NCI-H2081 (cell line): ENCODE measurements around the gene ERBB4.
A peak's percentile ranks its signal among the peaks of the same experiment; 100 is the strongest.
"Not testable (repeated sequence)": the region's sequence is repeated elsewhere in the genome, so short reads cannot be mapped to it uniquely, and the experiment has no call there.

Experiments
- DNase-seq, 2 experiments: peaks; one replicate each; lab custom pipeline; 2025; lab: John Stamatoyannopoulos, UW

The ERBB4 gene

GRCh38 chr2:211609127-211609526 lies 929.5 kb downstream of the ERBB4 start:
- no peak for DNase-seq

DNA sequence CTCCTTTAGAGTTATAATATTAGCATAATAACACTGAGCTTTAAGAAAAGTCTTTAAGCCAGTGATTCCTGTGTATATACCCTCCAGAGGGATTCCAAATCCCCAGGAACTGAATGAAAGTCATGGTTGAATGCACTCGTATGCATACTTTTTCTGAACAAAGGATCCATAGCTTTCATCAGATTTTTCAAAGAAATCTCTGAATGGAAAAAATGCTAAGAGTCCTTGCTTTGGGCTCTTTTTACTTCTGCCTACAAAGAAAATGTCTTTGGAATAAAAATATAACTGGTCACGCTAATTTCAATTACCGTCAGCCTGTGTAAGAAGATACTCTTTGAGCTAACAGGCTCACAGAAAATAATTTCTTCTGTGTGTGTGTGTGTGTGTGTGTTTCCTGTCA lies 939.5 kb downstream of the ERBB4 start:
- no peak for DNase-seq

- DNase-seq: no peak
Observed at GRCh38 chr2:211598238-211598637, 940.4 kb downstream of the ERBB4 start.

GRCh38 chr2:211592006-211592405 lies 946.6 kb downstream of the ERBB4 start:
- DNase-seq: not testable (repeated sequence)

DNA sequence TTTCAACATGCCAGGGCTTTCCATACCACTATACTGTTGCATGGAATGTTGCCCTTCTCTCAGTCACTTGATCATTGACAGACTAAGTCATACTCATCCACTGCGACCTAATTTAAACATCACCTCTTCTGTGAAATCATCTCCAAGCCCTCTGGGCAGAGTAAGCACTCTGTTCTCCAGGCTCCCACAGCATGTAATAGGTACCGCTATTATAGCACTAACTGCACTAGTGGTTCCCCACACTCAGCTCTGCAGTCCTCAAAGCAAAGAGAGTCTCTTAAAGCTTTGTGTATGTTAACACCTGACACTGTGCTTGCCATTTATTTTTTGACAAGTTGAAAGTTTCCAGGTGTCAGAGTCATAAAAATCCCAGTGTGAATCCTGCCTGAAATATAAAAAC lies 947.2 kb downstream of the ERBB4 start:
- peak in 1 of 2 experiments; percentile 32 for DNase-seq

DNA sequence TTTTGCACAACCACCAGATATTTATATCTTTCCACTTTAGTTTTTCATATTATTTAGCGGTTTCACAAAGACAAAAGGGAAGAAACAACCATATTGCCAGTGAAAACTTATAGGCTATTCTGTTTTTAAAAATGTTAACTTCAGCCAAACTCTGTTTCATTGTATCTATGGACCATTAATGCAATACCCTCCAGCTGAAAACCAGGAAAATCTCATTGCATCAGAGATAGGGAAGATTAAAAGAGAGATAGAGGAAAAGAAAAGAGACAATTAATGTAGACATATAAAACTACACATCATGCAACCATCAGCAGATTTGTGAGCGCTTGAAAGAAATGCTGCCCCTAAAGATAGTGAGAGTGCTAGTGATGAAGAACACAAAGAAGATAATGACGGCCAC lies 970.2 kb downstream of the ERBB4 start:
- no peak for DNase-seq

DNA sequence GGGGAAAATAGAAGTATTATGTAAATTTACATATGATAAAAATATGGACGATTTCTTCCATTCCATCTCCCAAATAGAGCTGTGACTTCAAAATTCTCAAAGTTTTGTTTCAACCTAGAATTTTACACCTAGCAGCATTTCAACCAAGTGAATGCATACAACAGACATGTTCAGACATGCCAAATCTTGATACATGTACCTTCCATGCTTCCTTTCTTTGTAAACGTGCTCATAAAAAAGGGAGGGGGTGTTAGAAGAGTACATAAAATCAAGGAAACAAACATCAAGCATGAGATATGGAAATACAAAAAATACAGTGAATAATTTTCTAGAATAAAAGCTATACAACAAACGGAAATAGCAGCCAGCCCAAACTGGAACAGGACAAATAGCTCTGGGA lies 974.2 kb downstream of the ERBB4 start:
- DNase-seq: no peak

GRCh38 chr2:211545582-211545981 lies 993.0 kb downstream of the ERBB4 start:
- DNase-seq: peak in 1 of 2 experiments; percentile 51

DNA sequence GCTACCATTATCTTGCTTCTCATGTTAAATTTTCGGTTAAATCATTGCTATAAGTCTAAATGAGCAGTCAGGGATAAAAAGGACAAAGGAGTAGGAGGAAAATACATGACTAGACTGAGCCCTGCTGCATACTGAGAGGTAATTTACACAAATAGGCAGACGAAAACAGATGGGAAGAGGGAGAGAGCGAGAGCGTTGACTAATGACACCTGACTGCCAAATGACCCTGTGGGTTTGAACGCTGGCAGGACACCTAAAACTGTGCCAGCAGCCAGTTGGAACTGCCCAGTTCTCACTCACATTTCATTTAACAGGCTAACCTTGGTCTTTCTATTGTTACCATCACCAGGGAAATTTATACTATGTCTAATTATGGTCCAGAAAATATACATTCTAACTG lies 1004.0 kb downstream of the ERBB4 start:
- peak; percentile 90 to 98 for DNase-seq

DNA sequence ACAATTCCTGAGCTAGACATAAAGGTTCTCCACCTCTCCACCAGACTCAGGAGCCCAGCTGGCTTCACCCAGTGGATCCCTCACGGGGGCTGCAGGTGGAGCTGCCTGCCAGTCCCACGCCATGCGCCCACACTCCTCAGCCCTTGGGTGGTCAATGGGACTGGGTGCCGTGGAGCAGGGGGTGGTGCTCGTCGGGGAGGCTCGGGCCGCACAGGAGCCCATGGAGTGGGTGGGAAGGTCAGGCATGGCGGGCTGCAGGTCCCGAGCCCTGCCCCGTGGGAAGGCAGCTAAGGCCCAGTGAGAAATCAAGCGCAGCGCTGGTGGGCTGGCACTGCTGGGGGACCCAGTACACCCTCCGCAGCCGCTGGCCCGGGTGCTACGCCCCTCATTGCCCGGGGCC lies 1014.4 kb downstream of the ERBB4 start:
- not testable (repeated sequence) for DNase-seq

DNA sequence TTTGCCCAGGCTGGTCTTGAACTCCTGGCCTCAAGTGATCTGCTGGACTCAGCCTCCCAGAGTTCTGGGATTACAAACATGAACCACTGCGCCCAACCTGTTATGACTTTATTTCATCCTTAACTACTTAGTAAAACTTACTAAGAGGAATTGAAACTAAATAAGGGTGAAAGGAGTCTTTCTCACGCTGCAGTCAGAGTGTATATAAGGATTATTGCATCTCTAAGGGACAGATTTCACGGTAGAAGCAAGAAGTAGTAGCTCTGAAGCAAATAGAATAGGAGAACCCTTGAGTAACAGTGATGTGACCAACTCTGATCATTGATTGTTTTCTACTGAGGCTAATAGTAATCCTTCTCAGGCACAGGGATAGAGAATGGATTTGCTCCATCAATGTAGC lies 1022.1 kb downstream of the ERBB4 start:
- no peak for DNase-seq

GRCh38 chr2:211514049-211514448 lies 1024.6 kb downstream of the ERBB4 start:
- DNase-seq: no peak

DNA sequence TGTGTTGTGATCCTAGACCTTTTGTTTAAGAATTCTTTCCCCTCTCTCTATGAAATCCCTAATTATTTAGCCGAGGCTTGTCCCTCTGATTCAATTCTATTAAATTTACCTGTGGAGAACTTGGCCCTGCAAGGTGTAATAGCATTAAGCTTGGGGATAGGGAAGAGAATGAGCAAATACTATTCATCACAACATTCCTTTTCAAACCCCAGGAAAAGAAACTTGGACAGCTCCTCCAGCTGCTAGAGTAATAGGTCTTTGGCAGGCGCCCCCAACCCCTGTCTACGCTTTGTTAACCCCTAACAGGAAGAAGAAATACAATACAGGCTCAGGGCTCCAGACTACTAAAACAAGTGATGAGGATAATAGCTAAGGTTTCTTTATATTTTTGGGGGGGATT lies 1025.2 kb downstream of the ERBB4 start:
- no peak for DNase-seq

DNA sequence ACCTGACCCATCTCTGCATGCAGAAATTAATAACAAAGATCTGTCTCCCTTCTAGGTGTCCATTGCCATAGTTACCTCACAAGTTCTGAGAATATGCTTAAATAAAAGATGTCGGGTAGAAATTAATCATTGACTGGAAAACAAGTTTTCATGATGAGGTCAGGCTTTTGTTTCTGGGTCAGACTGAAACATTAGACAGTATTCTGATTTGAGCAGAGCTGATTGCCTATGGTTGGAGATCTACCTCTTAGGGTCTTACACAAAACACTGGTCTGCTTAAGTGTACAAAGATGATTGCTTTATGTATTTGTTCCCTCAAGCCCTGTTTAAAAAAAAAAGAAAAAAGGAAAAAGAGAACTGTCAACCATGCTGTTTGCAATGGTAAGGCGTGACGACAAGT lies 1025.8 kb downstream of the ERBB4 start:
- DNase-seq: no peak

DNA sequence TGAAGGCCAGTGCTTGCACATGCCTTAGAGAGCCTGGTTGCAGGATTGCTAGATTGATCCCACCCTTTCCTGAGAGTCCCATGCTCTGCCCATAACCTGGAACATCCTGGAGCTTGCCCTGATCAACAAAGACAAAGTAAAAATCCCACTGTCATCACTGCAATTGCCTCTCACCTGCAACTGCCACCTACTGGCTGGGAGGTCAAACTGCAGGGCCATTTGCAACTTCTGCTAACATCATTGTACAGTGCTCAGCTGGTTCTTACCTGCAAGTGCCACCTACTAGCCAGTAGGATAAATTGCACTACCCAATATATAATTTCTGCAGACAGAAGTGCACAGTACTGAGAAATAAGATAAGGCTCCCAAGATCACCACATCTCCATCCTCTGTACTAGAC lies 1034.7 kb downstream of the ERBB4 start:
- DNase-seq: no peak

DNA sequence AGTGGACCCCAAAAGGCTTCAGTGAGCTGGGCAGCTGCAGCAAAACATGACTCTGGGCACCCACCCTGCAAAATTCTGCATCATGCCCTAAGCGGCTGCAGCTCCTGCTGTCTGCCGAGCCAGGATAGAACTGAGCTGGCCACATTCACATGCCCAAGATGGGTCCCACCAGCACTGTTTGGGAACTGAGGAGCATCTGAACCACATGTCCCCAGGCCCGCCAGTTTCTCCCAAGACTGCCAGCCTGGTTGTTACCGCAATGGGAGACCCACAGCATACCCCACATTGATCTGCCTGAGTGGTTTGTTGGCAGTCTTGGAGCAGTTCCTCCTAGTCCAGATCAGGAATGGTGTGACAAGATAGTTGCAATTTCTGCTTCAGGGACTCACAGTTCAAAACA lies 1035.4 kb downstream of the ERBB4 start:
- DNase-seq: no peak

GRCh38 chr2:211498551-211499205 lies 1039.9 kb downstream of the ERBB4 start:
- DNase-seq: peak in 1 of 2 experiments; percentile 9

GRCh38 chr2:211495339-211495738 lies 1043.3 kb downstream of the ERBB4 start:
- DNase-seq: no peak

- DNase-seq: no peak
Observed at GRCh38 chr2:211494536-211494935, 1044.1 kb downstream of the ERBB4 start.

DNA sequence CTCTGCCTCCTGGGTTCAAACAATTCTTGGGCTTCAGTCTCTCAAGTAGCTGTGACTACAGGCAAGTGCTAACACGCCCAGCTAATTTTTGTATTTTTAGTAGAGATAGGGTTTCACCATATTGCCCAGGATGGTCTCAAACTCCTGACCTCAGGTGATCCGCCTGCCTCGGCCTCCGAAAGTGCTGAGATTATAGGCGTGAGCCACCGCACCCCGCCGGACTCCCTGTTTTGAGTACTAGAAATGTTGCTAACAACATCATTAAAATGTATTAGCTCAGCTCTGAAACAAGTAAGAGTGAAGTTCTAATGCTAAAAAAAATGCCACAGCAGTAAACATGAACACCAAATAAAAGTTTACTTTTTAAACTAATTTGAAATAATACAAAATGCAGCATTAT lies 1044.5 kb downstream of the ERBB4 start:
- no peak for DNase-seq

GRCh38 chr2:211487733-211488132 lies 1050.9 kb downstream of the ERBB4 start:
- DNase-seq: peak in 1 of 2 experiments; percentile 25

- peak in 1 of 2 experiments; percentile 51 for DNase-seq
Observed at GRCh38 chr2:211479536-211480150, 1059.0 kb downstream of the ERBB4 start.

GRCh38 chr2:211477537-211478275 lies 1060.9 kb downstream of the ERBB4 start:
- DNase-seq: no peak
